A549 (cell line): ENCODE results near the gene CEP250. TPM values are rescaled to one million over a fixed set of nuclear protein-coding genes. Genes with fewer than 3 reads are reported as not detected.
A peak's percentile ranks its signal among the peaks of the same experiment; 100 is the strongest.

Source experiments
- ATAC-seq, 2 experiments: fragments of 200-7000 bp in 1 of 2; fragments of >200 bp in 1 of 2; cut with Nextera tagmentation in 1 of 2; cut with Tn5 transposase in 1 of 2; 3 replicates each; pipeline versions ENCODE4 v1.8.0 to v1.9.1; 2018 to 2020; ENCODE audit warnings: mild to moderate bottlenecking in 1 of 2, moderate library complexity in 1 of 2
- CTCF ChIA-PET: fragments of 300-600 bp; sonication (Branson Sonifier 250); formaldehyde crosslinking; extraction: SDS; loops from one replicate; lab custom pipeline; 2021; ENCODE audit warnings: antibody characterized with exemption, inconsistent platforms; lab: Yijun Ruan, JAX
- POLR2A ChIA-PET: fragments of 350-600 bp; formaldehyde crosslinking; extraction: SDS; loops from one replicate; lab custom pipeline; 2021; ENCODE audit warnings: antibody characterized with exemption, inconsistent platforms; lab: Yijun Ruan, JAX
- DNase-seq, 2 experiments: peaks; one replicate each; pipeline versions ENCODE4 v3.0.0 to v3.0.0-alpha.2; 2011 to 2016; ENCODE audit warnings: low read depth in 1 of 2, low spot score in 1 of 2
- FAIRE-seq: peaks from 2 replicates; lab custom pipeline; 2011; peaks lifted over from hg19 to GRCh38; lab: Jason Lieb, UNC
- H3K27ac ChIP-seq, 2 experiments: fragments of >200 bp; sonication (Bioruptor Twin); formaldehyde crosslinking; 3 replicates each; pipeline ENCODE4 v1.5.1; 2016 to 2017
- H3K4me1 ChIP-seq: fragments of >200 bp; sonication (Bioruptor Twin); formaldehyde crosslinking; 3 replicates; pipeline ENCODE4 v1.6.1; 2016
- H3K4me2 ChIP-seq: fragments of >200 bp; sonication (Bioruptor Twin); formaldehyde crosslinking; 3 replicates; pipeline ENCODE4 v1.6.1; 2016
- H3K4me3 ChIP-seq: fragments of >200 bp; sonication (Bioruptor Twin); formaldehyde crosslinking; 3 replicates; pipeline ENCODE4 v1.5.1; 2016
- H3K9me3 ChIP-seq: fragments of >200 bp; sonication (Bioruptor Twin); formaldehyde crosslinking; 3 replicates; pipeline ENCODE4 v1.6.1; 2016
- ATOH8 ChIP-seq: fragments of 250-450 bp; sonication (Bioruptor Pico); IDR thresholded peaks from 2 replicates; pipeline ENCODE4 v1.5.0; 2020; ENCODE audit warnings: low read depth, mild to moderate bottlenecking, moderate library complexity
- BHLHE40 ChIP-seq: IDR thresholded peaks from 2 replicates; pipeline ENCODE4 v1.6.1; 2012; ENCODE audit warnings: low read depth, low read length, inconsistent platforms
- CEBPB ChIP-seq, 2 experiments: fragments of >200 bp in 1 of 2; sonication (Bioruptor Twin) in 1 of 2; formaldehyde crosslinking in 1 of 2; IDR thresholded peaks; 2 replicates each; pipeline ENCODE4 v1.6.1; 2012 to 2016
- CTCF ChIP-seq: fragments of >200 bp; sonication (Bioruptor Twin); formaldehyde crosslinking; IDR thresholded peaks from 3 replicates; pipeline ENCODE4 v1.5.1; 2016
- EP300 ChIP-seq, 2 experiments: fragments of >200 bp; sonication (Bioruptor Twin); formaldehyde crosslinking; IDR thresholded peaks; 2 replicates in 1 of 2; 3 replicates in 1 of 2; pipeline ENCODE4 v1.6.1; 2016 to 2017
- FOSB ChIP-seq: fragments of 250-450 bp; sonication (Bioruptor Pico); IDR thresholded peaks from 2 replicates; pipeline ENCODE4 v1.5.0; 2020; ENCODE audit warnings: mild to moderate bottlenecking, moderate library complexity
- FOXS1 ChIP-seq: fragments of 250-450 bp; sonication (Bioruptor Pico); IDR thresholded peaks from 2 replicates; pipeline ENCODE4 v1.5.0; 2020; ENCODE audit warnings: mild to moderate bottlenecking, moderate library complexity
- HES2 ChIP-seq: fragments of >200 bp; sonication (Bioruptor Twin); formaldehyde crosslinking; IDR thresholded peaks from 2 replicates; pipeline ENCODE4 v1.6.1; 2016
- HMGXB4 ChIP-seq: fragments of 250-450 bp; sonication (Bioruptor Pico); IDR thresholded peaks from 2 replicates; pipeline ENCODE4 v1.5.0; 2021; ENCODE audit warnings: mild to moderate bottlenecking, moderate library complexity, borderline replicate concordance
- HOXB13 ChIP-seq: fragments of 250-450 bp; sonication (Bioruptor Pico); IDR thresholded peaks from 2 replicates; pipeline ENCODE4 v1.5.0; 2020; ENCODE audit warnings: low read depth, mild to moderate bottlenecking, moderate library complexity
- JUN ChIP-seq, 2 experiments: fragments of >200 bp; sonication (Bioruptor Twin); formaldehyde crosslinking; IDR thresholded peaks; 2 replicates in 1 of 2; 3 replicates in 1 of 2; pipeline ENCODE4 v1.6.1; 2016 to 2017
- MAX ChIP-seq: IDR thresholded peaks from 2 replicates; pipeline ENCODE4 v1.6.1; 2012
- MAZ ChIP-seq: fragments of 150-350 bp; IDR thresholded peaks from 2 replicates; pipeline ENCODE4 v1.6.1; 2014; ENCODE audit warnings: antibody characterized with exemption, low read depth, low read length, borderline replicate concordance
- NPAS2 ChIP-seq: fragments of 250-450 bp; sonication (Bioruptor Pico); IDR thresholded peaks from 2 replicates; pipeline ENCODE4 v1.8.0; 2022; ENCODE audit warnings: mild to moderate bottlenecking, moderate library complexity, borderline replicate concordance
- PBX3 ChIP-seq: IDR thresholded peaks from 2 replicates; pipeline ENCODE4 v1.6.1; 2012
- RARB ChIP-seq: fragments of 250-450 bp; sonication (Bioruptor Pico); IDR thresholded peaks from 2 replicates; pipeline ENCODE4 v1.8.0; 2021; ENCODE audit warnings: mild to moderate bottlenecking, moderate library complexity
- RCOR1 ChIP-seq: fragments of 150-350 bp; IDR thresholded peaks from 2 replicates; pipeline ENCODE4 v1.6.1; 2014; ENCODE audit warnings: antibody characterized with exemption, low read length, low read depth
- REST ChIP-seq: fragments of 200-600 bp; sonication (generic); IDR thresholded peaks from 2 replicates; pipeline ENCODE4 v1.6.1; 2016; ENCODE audit warnings: antibody characterized with exemption, mild to moderate bottlenecking, moderate library complexity
- RNF2 ChIP-seq: fragments of 200-600 bp; sonication (generic); IDR thresholded peaks from 2 replicates; pipeline ENCODE4 v1.6.1; 2016; ENCODE audit warnings: low read depth, mild to moderate bottlenecking, antibody characterized with exemption, moderate library complexity, borderline replicate concordance
- SMC3 ChIP-seq: fragments of >200 bp; sonication (Bioruptor Twin); formaldehyde crosslinking; IDR thresholded peaks from 3 replicates; pipeline ENCODE4 v1.6.1; 2018; ENCODE audit warnings: inconsistent platforms
- SREBF2 ChIP-seq: fragments of 450-650 bp; IDR thresholded peaks from 2 replicates; pipeline ENCODE4 v1.6.1; 2014; ENCODE audit warnings: mild to moderate bottlenecking, moderate library complexity
- TFCP2L1 ChIP-seq: fragments of 250-450 bp; sonication (Bioruptor Pico); IDR thresholded peaks from 2 replicates; pipeline ENCODE4 v1.5.0; 2021; ENCODE audit warnings: mild to moderate bottlenecking
- TP53 ChIP-seq: fragments of 250-450 bp; sonication (Bioruptor Pico); IDR thresholded peaks from 2 replicates; pipeline ENCODE4 v1.5.0; 2021; ENCODE audit warnings: mild to moderate bottlenecking, moderate library complexity
- ZFP36 ChIP-seq: fragments of 450-650 bp; IDR thresholded peaks from 2 replicates; pipeline ENCODE4 v1.6.1; 2014; ENCODE audit warnings: borderline replicate concordance; ENCODE audit not compliant: partially characterized antibody
- WGBS: methylation state at CpG from one replicate; pipeline ENCODE4 v1.1.6; 2017; ENCODE audit errors: missing lambda C conversion rate; 5-methylcytosine and 5-hydroxymethylcytosine counted together
- polyA plus RNA-seq, 4 experiments: library from polyadenylated mRNA; depleted of rRNA in 3 of 4; stranded (reverse); fragments of >200 nt; fragmentation: RNase III in 1 of 4; extraction: RNeasy Plus Mini Kit Qiagen cat#74134 plus additional on column Dnase treatment in 1 of 4; gene quantifications; 2 replicates in 3 of 4; 3 replicates in 1 of 4; pipeline ENCODE4 v1.2.3, GENCODE V29; 2011 to 2017

CEP250 gene
- polyA plus RNA-seq, 2 of the 4 experiments (the other 2 are of a cell fraction): 13.8 to 19.6 TPM

GRCh38 chr20:35437599-35437998 is 17.8 kb upstream of the CEP250 start:
- TF ChIP-seq CTCF (no peak), CEBPB (IDR thresholded peaks at IDR 0.05) (no peak), SMC3 (no peak), EP300 (IDR thresholded peaks at IDR 0.05) (no peak), MAX (no peak), BHLHE40 (no peak), HOXB13 (CRISPR knock-in tag) (no peak), HES2 (no peak), HMGXB4 (CRISPR knock-in tag) (no peak), SREBF2 (no peak), RARB (CRISPR knock-in tag) (no peak)
- Histone ChIP-seq H3K4me1 (0 out of 3 replicates have a peak, but pooled peaks cover 3% of the 10 kb centered on the region), H3K4me2 (no peak overlapping the region), H3K9me3 (no peaks in the 10 kb centered on the region), H3K27ac (no peak overlapping the region), H3K4me3 (no peak overlapping the region)
- WGBS: 83% methylated on average over 7 of the region's 8 CpGs
- ChIA-PET CTCF (interaction anchor here (0.6 to 13.6 kb wide), 9 partner anchors 10 to 510 kb away, joined by 3 to 267 read pairs (median 4); partner anchors contain the start of gene FAM83C), POLR2A (no interaction called here)
- DNase-seq (no peak), FAIRE-seq (no peak), ATAC-seq (no peak)

- POLR2A ChIA-PET: no interaction called here
- H3K4me2 ChIP-seq: no peak overlapping the region
- no peak for ATAC-seq
- no peak for TF ChIP-seq HMGXB4 (CRISPR knock-in tag)
- no peak for TF ChIP-seq ATOH8 (CRISPR knock-in tag)
- TF ChIP-seq PBX3: no peak
- no peak for TF ChIP-seq RCOR1
- TF ChIP-seq NPAS2 (CRISPR knock-in tag): no peak
- TF ChIP-seq ZFP36: no peak
- no peak for TF ChIP-seq MAZ
- TF ChIP-seq SREBF2: no peak
- no peak for TF ChIP-seq RNF2
- no peak for TF ChIP-seq FOXS1 (CRISPR knock-in tag)
- TF ChIP-seq BHLHE40: no peak
- TF ChIP-seq TP53 (CRISPR knock-in tag): no peak
- no peak for TF ChIP-seq FOSB (CRISPR knock-in tag)
- TF ChIP-seq REST: no peak
- TF ChIP-seq TFCP2L1: no peak
- TF ChIP-seq JUN (IDR thresholded peaks at IDR 0.05): no peak
- TF ChIP-seq, all 56 proteins: peak for 0
- 66% methylated on average over 6 of the region's 6 CpGs for WGBS
- Histone ChIP-seq H3K4me3 (no peak overlapping the region), H3K9me3 (no peaks in the 10 kb centered on the region), H3K27ac (0 out of 6 replicates have a peak overlapping the region, but pooled peaks of 1 of the 2 experiments have one; percentile 6), H3K4me1 (0 out of 3 replicates have a peak, but pooled peaks cover 3% of the 10 kb centered on the region)
- DNase-seq (no peak), FAIRE-seq (no peak)
- CTCF ChIA-PET: interaction anchor here (0.6 to 13.6 kb wide), 3 partner anchors 15 to 160 kb away, joined by 3 to 267 read pairs (median 3); no protein-coding TSS in a partner anchor
Observed at GRCh38 chr20:35443003-35443402, 12.4 kb upstream of the CEP250 start.
